Subcutaneous abdominal adipose tissue (tissue), 5 donors: Measurements from ENCODE around the gene ESAM.

Source experiments
- H3K27ac ChIP-seq: one replicate; pipeline ENCODE4 v1.7.0; 2013; ENCODE audit warnings: low read depth, mild to moderate bottlenecking, inconsistent platforms, low read length, moderate library complexity
- H3K27me3 ChIP-seq, 5 donors: one replicate each; pipeline ENCODE4 v1.7.0; 2013; ENCODE audit warnings: low read length in 5 of 5, inconsistent platforms in 1 of 5; ENCODE audit not compliant: control insufficient read depth in 5 of 5, insufficient read depth in 4 of 5
- H3K36me3 ChIP-seq, 5 donors: one replicate each; pipeline ENCODE4 v1.7.0; 2013; ENCODE audit warnings: low read length in 5 of 5; ENCODE audit not compliant: control insufficient read depth in 5 of 5, insufficient read depth in 5 of 5
- H3K4me1 ChIP-seq, 5 donors: one replicate each; pipeline ENCODE4 v1.7.0; 2013; ENCODE audit warnings: low read length in 5 of 5, mild to moderate bottlenecking in 3 of 5, moderate library complexity in 1 of 5; ENCODE audit not compliant: control insufficient read depth in 5 of 5, insufficient read depth in 5 of 5
- H3K4me3 ChIP-seq, 5 donors: one replicate each; pipeline ENCODE4 v1.7.0; 2013; ENCODE audit warnings: low read length in 5 of 5, low read depth in 1 of 5
- H3K9ac ChIP-seq, 5 donors: one replicate each; pipeline ENCODE4 v1.7.0; 2013; ENCODE audit warnings: low read length in 5 of 5, mild to moderate bottlenecking in 4 of 5, moderate library complexity in 3 of 5
- H3K9me3 ChIP-seq, 5 donors: one replicate each; pipeline ENCODE4 v1.7.0; 2013; ENCODE audit warnings: low read length in 5 of 5; ENCODE audit not compliant: control insufficient read depth in 5 of 5
- donor health status: healthy.
- donor health status: healthy.
- donor health status: healthy.
- donor health status: healthy.
- donor health status: healthy.

Gene ESAM

GRCh38 chr11:124762105-124762623 is at the start of gene ESAM:
ESAM (minus strand) TSS chr11:124762290; CDS start chr11:124762154, 136 bp downstream.
- Histone ChIP-seq H3K4me3 (peak within 1 kb of the TSS; percentile 74 to 88 (median 77)), H3K9ac (peak within 1 kb of the TSS; percentile 11 to 86 (median 71)), H3K36me3 (peaks cover 0 to 12% (median 7%) of the 10 kb centered on the region in 5 donors), H3K9me3 (no peaks in the 10 kb centered on the region), H3K27ac (peak within 1 kb of the TSS; percentile 89), H3K4me1 (peaks cover 2 to 55% (median 41%) of the 10 kb centered on the region in 5 donors), H3K27me3 (peaks cover 21 to 44% (median 42%) of the 10 kb centered on the region in 5 donors)

- Histone ChIP-seq H3K36me3 (peaks cover 0 to 3% (median 0%) of the 10 kb centered on the region in 5 donors), H3K27me3 (peaks cover 0 to 8% (median 0%) of the 10 kb centered on the region in 5 donors), H3K27ac (no peak overlapping the region), H3K9me3 (no peaks in the 10 kb centered on the region), H3K9ac (no peak overlapping the region), H3K4me3 (no peak overlapping the region), H3K4me1 (no peaks in the 10 kb centered on the region)
These were observed 49.5 kb upstream of the ESAM start for GRCh38 chr11:124811399-124812125.

- H3K9me3 ChIP-seq: no peaks in the 10 kb centered on the region
- H3K36me3 ChIP-seq: peaks cover 3 to 9% (median 4%) of the 10 kb centered on the region in 5 donors
- H3K27ac ChIP-seq: no peak overlapping the region
- H3K27me3 ChIP-seq: peaks cover 0 to 4% (median 0%) of the 10 kb centered on the region in 5 donors
- H3K9ac ChIP-seq: no peak overlapping the region
- no peaks in the 10 kb centered on the region for H3K4me1 ChIP-seq
- H3K4me3 ChIP-seq: no peak overlapping the region
These were observed 45.7 kb upstream of the ESAM start for GRCh38 chr11:124807660-124808270.

GRCh38 chr11:124807201-124807600 is 45.1 kb upstream of the ESAM start:
- peaks cover 3 to 9% (median 4%) of the 10 kb centered on the region in 5 donors for H3K36me3 ChIP-seq
- H3K27me3 ChIP-seq: no peaks in the 10 kb centered on the region
- H3K9me3 ChIP-seq: no peaks in the 10 kb centered on the region
- no peak overlapping the region for H3K27ac ChIP-seq
- no peak overlapping the region for H3K4me3 ChIP-seq
- no peak overlapping the region for H3K9ac ChIP-seq
- H3K4me1 ChIP-seq: no peaks in the 10 kb centered on the region

GRCh38 chr11:124804884-124805283 is 42.8 kb upstream of the ESAM start:
- peaks cover 3 to 9% (median 4%) of the 10 kb centered on the region in 5 donors for H3K36me3 ChIP-seq
- no peak overlapping the region for H3K9ac ChIP-seq
- H3K9me3 ChIP-seq: no peaks in the 10 kb centered on the region
- H3K27ac ChIP-seq: no peak overlapping the region
- H3K4me3 ChIP-seq: no peak overlapping the region
- peaks cover 0 to 15% (median 12%) of the 10 kb centered on the region in 5 donors for H3K4me1 ChIP-seq
- no peaks in the 10 kb centered on the region for H3K27me3 ChIP-seq

GRCh38 chr11:124801636-124802312 is 39.7 kb upstream of the ESAM start:
- Histone ChIP-seq H3K9ac (no peak overlapping the region), H3K4me3 (peak overlapping the region in 1 of 5 donors; percentile 88), H3K27me3 (no peaks in the 10 kb centered on the region), H3K36me3 (peaks cover 0 to 9% (median 4%) of the 10 kb centered on the region in 5 donors), H3K27ac (no peak overlapping the region), H3K9me3 (no peaks in the 10 kb centered on the region), H3K4me1 (peaks cover 4 to 29% (median 25%) of the 10 kb centered on the region in 5 donors)

GRCh38 chr11:124801014-124801413 is 38.9 kb upstream of the ESAM start:
- peak overlapping the region; percentile 80 to 89 (median 88) for H3K4me3 ChIP-seq
- H3K27me3 ChIP-seq: no peaks in the 10 kb centered on the region
- H3K36me3 ChIP-seq: peaks cover 0 to 7% (median 2%) of the 10 kb centered on the region in 5 donors
- H3K27ac ChIP-seq: peak overlapping the region; percentile 96
- H3K9ac ChIP-seq: peak overlapping the region; percentile 81 to 94 (median 90)
- H3K9me3 ChIP-seq: no peaks in the 10 kb centered on the region
- peaks cover 4 to 29% (median 25%) of the 10 kb centered on the region in 5 donors for H3K4me1 ChIP-seq

- peak within 1 kb of the TSS; percentile 96 for H3K27ac ChIP-seq
- H3K4me3 ChIP-seq: peak within 1 kb of the TSS; percentile 80 to 89 (median 88)
- H3K9ac ChIP-seq: peak within 1 kb of the TSS; percentile 81 to 94 (median 90)
- H3K9me3 ChIP-seq: no peaks in the 10 kb centered on the region
- no peaks in the 10 kb centered on the region for H3K27me3 ChIP-seq
- H3K36me3 ChIP-seq: peaks cover 0 to under 1% (median 0%) of the 10 kb centered on the region in 5 donors
- peaks cover 4 to 29% (median 25%) of the 10 kb centered on the region in 5 donors for H3K4me1 ChIP-seq
These were observed 38.3 kb upstream of the ESAM start, which contains the start of gene MSANTD2 for GRCh38 chr11:124800226-124800929. MSANTD2 (minus strand) TSS chr11:124800406; CDS start chr11:124800380, 26 bp downstream.
